DOHH2 (cell line): ENCODE measurements around the gene ERC2.

Source experiments
- H3F3A ChIP-seq: fragments of 200-600 bp; sonication (generic), shearing (Covaris generic); 2 replicates; pipeline ENCODE4 v1.6.0; 2016; ENCODE audit warnings: antibody characterized with exemption, mild to moderate bottlenecking; ENCODE audit not compliant: control insufficient read depth, insufficient read depth
- H3K27ac ChIP-seq: fragments of 200-600 bp; sonication (generic); 2 replicates; pipeline ENCODE4 v1.5.1; 2014; ENCODE audit warnings: low read depth, mild to moderate bottlenecking, low read length, moderate library complexity
- H3K27me3 ChIP-seq: fragments of 200-600 bp; sonication (generic); 2 replicates; pipeline ENCODE4 v1.6.1; 2014; ENCODE audit warnings: mild to moderate bottlenecking, low read length, mixed read lengths; ENCODE audit not compliant: control insufficient read depth
- H3K36me3 ChIP-seq: fragments of 200-600 bp; sonication (generic); 2 replicates; pipeline ENCODE4 v1.6.1; 2014; ENCODE audit warnings: mild to moderate bottlenecking, low read length, moderate library complexity, mixed read lengths; ENCODE audit not compliant: control insufficient read depth
- H3K4me1 ChIP-seq: fragments of 200-600 bp; sonication (generic); 2 replicates; pipeline ENCODE4 v1.6.1; 2014; ENCODE audit warnings: mild to moderate bottlenecking, low read length, mixed read lengths; ENCODE audit not compliant: control insufficient read depth
- H3K4me2 ChIP-seq: fragments of 200-600 bp; sonication (generic); 2 replicates; pipeline ENCODE4 v1.6.0; 2014; ENCODE audit warnings: mild to moderate bottlenecking, low read length, moderate library complexity
- H3K4me3 ChIP-seq: fragments of 200-600 bp; sonication (generic); 2 replicates; pipeline ENCODE4 v1.5.1; 2014; ENCODE audit warnings: mild to moderate bottlenecking, low read length, mixed read lengths
- H3K79me2 ChIP-seq: fragments of 200-600 bp; sonication (generic); 2 replicates; pipeline ENCODE4 v1.6.1; 2014; ENCODE audit warnings: mild to moderate bottlenecking, low read length, mixed read lengths; ENCODE audit not compliant: control insufficient read depth
- H3K9me2 ChIP-seq: fragments of 200-600 bp; sonication (generic); replicated peaks from 2 replicates; pipeline ENCODE4 v1.6.1; 2014; ENCODE audit warnings: mild to moderate bottlenecking, low read length, mixed read lengths; ENCODE audit not compliant: control insufficient read depth
- H3K9me3 ChIP-seq: fragments of 200-600 bp; sonication (generic); 2 replicates; pipeline ENCODE4 v1.6.1; 2014; ENCODE audit warnings: antibody characterized with exemption, low read length, mixed read lengths; ENCODE audit not compliant: control insufficient read depth, insufficient read depth
- H4K20me1 ChIP-seq: fragments of 200-600 bp; sonication (generic); 2 replicates; pipeline ENCODE4 v1.6.0; 2014; ENCODE audit warnings: low read depth, mild to moderate bottlenecking, antibody characterized with exemption, low read length, moderate library complexity; ENCODE audit not compliant: control insufficient read depth, insufficient read depth
- EZH2phosphoT487 ChIP-seq: fragments of 200-600 bp; sonication (generic); IDR thresholded peaks from 2 replicates; pipeline ENCODE4 v1.6.1; 2017; ENCODE audit warnings: borderline replicate concordance, mild to moderate bottlenecking, antibody characterized with exemption, low read length, moderate library complexity, mixed read lengths
- TF ChIP-seq, protein P1 (sequence below): fragments of 200-600 bp; sonication (generic); IDR thresholded peaks from one replicate; pipeline ENCODE4 v1.5.1; 2014; ENCODE audit warnings: antibody characterized with exemption, mild to moderate bottlenecking, low read depth, low read length; ENCODE audit not compliant: poor library complexity, severe bottlenecking

ERC2 gene

DNA sequence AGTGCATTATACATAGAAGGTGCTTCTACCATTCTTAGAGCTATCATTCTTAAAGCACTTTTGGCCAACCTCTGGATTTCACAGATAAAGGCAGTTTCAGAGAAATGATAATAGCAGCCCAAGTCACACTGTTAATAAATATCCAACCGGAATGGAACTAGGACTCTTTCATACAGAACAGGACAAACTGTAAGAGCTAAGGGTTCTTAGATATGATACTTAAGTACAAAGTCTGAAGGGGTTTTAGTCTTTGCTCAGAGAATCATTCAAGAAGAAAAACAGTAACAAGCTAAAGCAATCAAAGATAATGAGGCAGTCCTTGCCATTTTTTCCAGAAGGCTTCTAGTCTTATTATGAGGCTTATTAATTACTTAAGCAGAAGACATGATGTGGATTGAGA, 239.0 kb downstream of the ERC2 start:
- no peaks in the 10 kb centered on the region for H3F3A ChIP-seq
- no peaks in the 10 kb centered on the region for H3K9me3 ChIP-seq
- H3K4me1 ChIP-seq = no peaks in the 10 kb centered on the region
- no peak overlapping the region for H3K27ac ChIP-seq
- H3K4me2 ChIP-seq = no peak overlapping the region
- TF ChIP-seq, protein P1, sequence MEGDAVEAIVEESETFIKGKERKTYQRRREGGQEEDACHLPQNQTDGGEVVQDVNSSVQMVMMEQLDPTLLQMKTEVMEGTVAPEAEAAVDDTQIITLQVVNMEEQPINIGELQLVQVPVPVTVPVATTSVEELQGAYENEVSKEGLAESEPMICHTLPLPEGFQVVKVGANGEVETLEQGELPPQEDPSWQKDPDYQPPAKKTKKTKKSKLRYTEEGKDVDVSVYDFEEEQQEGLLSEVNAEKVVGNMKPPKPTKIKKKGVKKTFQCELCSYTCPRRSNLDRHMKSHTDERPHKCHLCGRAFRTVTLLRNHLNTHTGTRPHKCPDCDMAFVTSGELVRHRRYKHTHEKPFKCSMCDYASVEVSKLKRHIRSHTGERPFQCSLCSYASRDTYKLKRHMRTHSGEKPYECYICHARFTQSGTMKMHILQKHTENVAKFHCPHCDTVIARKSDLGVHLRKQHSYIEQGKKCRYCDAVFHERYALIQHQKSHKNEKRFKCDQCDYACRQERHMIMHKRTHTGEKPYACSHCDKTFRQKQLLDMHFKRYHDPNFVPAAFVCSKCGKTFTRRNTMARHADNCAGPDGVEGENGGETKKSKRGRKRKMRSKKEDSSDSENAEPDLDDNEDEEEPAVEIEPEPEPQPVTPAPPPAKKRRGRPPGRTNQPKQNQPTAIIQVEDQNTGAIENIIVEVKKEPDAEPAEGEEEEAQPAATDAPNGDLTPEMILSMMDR = no peak
- TF ChIP-seq EZH2phosphoT487 = no peak
- no peaks in the 10 kb centered on the region for H4K20me1 ChIP-seq
- no peaks in the 10 kb centered on the region for H3K36me3 ChIP-seq
- H3K9me2 ChIP-seq = no peaks in the 10 kb centered on the region
- no peak overlapping the region for H3K4me3 ChIP-seq
- no peaks in the 10 kb centered on the region; the same call in 1 of the 2 replicates for H3K27me3 ChIP-seq
- H3K79me2 ChIP-seq = no peaks in the 10 kb centered on the region

DNA sequence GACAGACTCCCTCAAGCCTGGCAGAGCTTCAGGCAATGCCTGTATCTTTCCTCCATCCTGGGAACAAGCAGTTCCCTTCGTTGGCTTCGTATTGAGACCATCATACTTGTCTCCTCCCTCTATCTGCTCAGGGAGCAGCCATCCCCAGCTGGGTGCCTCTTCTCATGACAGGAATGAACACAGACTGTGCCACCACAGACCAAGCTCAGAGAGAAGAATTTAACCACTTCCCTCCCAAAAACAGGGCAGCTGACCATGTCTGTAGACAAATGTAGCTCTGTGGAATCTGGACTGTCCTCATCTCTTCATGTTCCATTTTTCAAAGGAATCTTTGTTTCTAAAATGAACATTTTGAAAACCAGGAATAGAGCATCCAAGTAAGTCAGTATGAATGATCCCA, 245.4 kb downstream of the ERC2 start:
- Histone ChIP-seq H3K9me2 (no peaks in the 10 kb centered on the region), H3K4me3 (no peak overlapping the region), H3K27me3 (no peaks in the 10 kb centered on the region), H3K4me1 (no peaks in the 10 kb centered on the region), H3K79me2 (no peaks in the 10 kb centered on the region), H3K27ac (no peak overlapping the region), H4K20me1 (no peaks in the 10 kb centered on the region), H3K9me3 (no peaks in the 10 kb centered on the region), H3F3A (no peaks in the 10 kb centered on the region), H3K4me2 (no peak overlapping the region), H3K36me3 (no peaks in the 10 kb centered on the region)
- no peak for TF ChIP-seq EZH2phosphoT487
- TF ChIP-seq, protein P1 = no peak

DNA sequence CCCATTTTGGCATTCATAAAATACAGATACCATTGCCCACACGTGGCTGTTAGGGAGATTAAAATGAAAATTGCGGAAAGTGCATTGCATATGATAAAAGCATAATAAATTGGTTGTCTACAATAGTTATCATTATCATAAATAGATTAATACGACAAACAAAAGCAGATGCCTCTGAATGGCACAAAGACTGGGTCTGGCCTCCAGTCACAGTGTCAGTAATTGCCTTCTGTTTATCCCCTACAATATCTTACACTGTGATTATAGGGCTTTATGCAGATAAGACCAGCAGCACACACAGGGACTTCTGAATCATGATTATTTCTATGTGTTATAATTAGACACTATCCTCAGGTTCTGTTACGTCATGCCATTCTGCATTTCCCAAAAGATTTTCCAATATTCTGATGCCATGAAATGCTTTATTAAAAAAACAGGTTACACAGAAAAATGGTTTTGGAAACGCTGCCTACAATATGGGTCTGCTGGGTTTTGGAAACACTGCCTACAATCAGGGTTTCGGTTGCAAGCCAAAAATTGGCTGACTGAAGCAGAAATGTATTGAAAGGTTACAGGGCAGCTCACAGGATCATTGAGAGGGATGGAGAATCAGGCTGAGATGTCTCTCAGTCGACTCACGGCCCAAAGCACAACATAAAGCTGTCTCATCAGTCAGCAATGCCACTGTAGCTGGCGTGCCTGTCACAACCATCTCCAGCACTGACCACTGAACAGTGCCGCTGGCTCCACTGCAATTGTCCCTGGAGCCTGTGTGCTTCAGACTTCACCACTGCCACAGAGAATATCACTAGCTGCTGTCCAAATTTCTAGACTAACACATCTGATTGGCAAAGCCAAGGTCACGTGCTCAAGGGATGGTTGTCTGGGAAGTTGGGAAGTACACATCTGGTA, 248.1 kb downstream of the ERC2 start:
- Histone ChIP-seq H3K27ac (no peak overlapping the region), H3K9me3 (no peaks in the 10 kb centered on the region), H3K79me2 (no peaks in the 10 kb centered on the region), H3K9me2 (no peaks in the 10 kb centered on the region), H3K36me3 (no peaks in the 10 kb centered on the region), H3K27me3 (no peaks in the 10 kb centered on the region), H3K4me2 (no peak overlapping the region), H3F3A (no peaks in the 10 kb centered on the region), H3K4me1 (no peaks in the 10 kb centered on the region), H3K4me3 (no peak overlapping the region), H4K20me1 (no peaks in the 10 kb centered on the region)
- no peak for TF ChIP-seq EZH2phosphoT487
- TF ChIP-seq, protein P1 = no peak
